GM21619 (cell line): ENCODE measurements around the gene MCM8.

Source experiments
- ATAC-seq: cut with Tn5 transposase; IDR thresholded peaks from one replicate; pipeline ENCODE4 v1.9.1; 2021; ENCODE audit not compliant: unreplicated experiment

The MCM8 gene

GRCh38 chr20:6040958-6041807 lies 90.7 kb downstream of the MCM8 start:
- ATAC-seq = no peak

- ATAC-seq = no peak
These were observed 91.4 kb downstream of the MCM8 start for GRCh38 chr20:6041808-6042265.

GRCh38 chr20:6044115-6044514 lies 93.7 kb downstream of the MCM8 start:
- ATAC-seq = no peak

- ATAC-seq = no peak
These were observed 95.1 kb downstream of the MCM8 start for GRCh38 chr20:6045566-6045965.

- no peak for ATAC-seq
These were observed 96.0 kb downstream of the MCM8 start for GRCh38 chr20:6046432-6046831.

- no peak for ATAC-seq
These were observed 97.9 kb downstream of the MCM8 start for GRCh38 chr20:6048391-6048790.
